HS-5 (cell line): ENCODE data around the gene ST8SIA1.

ENCODE experiments used
- DNase-seq: peaks from one replicate; pipeline ENCODE4 v3.0.0-alpha.2; 2012; ENCODE audit warnings: low read depth

The ST8SIA1 gene

GRCh38 chr12:22283006-22283506, 51.5 kb downstream of the ST8SIA1 start:
- peak; percentile 86 for DNase-seq

GRCh38 chr12:22282283-22282682, 52.2 kb downstream of the ST8SIA1 start:
- DNase-seq: peak; percentile 69

GRCh38 chr12:22276867-22277266, 57.6 kb downstream of the ST8SIA1 start:
- DNase-seq: no peak

- DNase-seq: no peak
Observed at GRCh38 chr12:22276313-22276712, 58.2 kb downstream of the ST8SIA1 start.

- peak; percentile 95 for DNase-seq
Observed at GRCh38 chr12:22275843-22276242, 58.7 kb downstream of the ST8SIA1 start.

- DNase-seq: no peak
Observed at GRCh38 chr12:22272335-22273151, 62.0 kb downstream of the ST8SIA1 start.

GRCh38 chr12:22271023-22271422, 63.5 kb downstream of the ST8SIA1 start:
- DNase-seq: peak; percentile 85

GRCh38 chr12:22268973-22269372, 65.5 kb downstream of the ST8SIA1 start:
- DNase-seq: no peak

GRCh38 chr12:22268406-22268805, 66.1 kb downstream of the ST8SIA1 start:
- no peak for DNase-seq

- DNase-seq: no peak
Observed at GRCh38 chr12:22266101-22266500, 68.4 kb downstream of the ST8SIA1 start.

- DNase-seq: no peak
Observed at GRCh38 chr12:22264380-22264779, 70.1 kb downstream of the ST8SIA1 start.

- DNase-seq: no peak
Observed at GRCh38 chr12:22262309-22262708, 72.2 kb downstream of the ST8SIA1 start.

- DNase-seq: no peak
Observed at GRCh38 chr12:22257100-22257499, 77.4 kb downstream of the ST8SIA1 start.

- DNase-seq: no peak
Observed at GRCh38 chr12:22256605-22257004, 77.9 kb downstream of the ST8SIA1 start.

- no peak for DNase-seq
Observed at GRCh38 chr12:22256041-22256441, 78.5 kb downstream of the ST8SIA1 start.

GRCh38 chr12:22255097-22255496, 79.4 kb downstream of the ST8SIA1 start:
- DNase-seq: no peak

- DNase-seq: no peak
Observed at GRCh38 chr12:22254478-22254877, 80.0 kb downstream of the ST8SIA1 start.

GRCh38 chr12:22252057-22252456, 82.5 kb downstream of the ST8SIA1 start:
- DNase-seq: no peak

- no peak for DNase-seq
Observed at GRCh38 chr12:22250762-22251161, 83.7 kb downstream of the ST8SIA1 start.

- no peak for DNase-seq
Observed at GRCh38 chr12:22248571-22249115, 85.9 kb downstream of the ST8SIA1 start.

- DNase-seq: no peak
Observed at GRCh38 chr12:22248121-22248520, 86.4 kb downstream of the ST8SIA1 start.

GRCh38 chr12:22246217-22246846, 88.2 kb downstream of the ST8SIA1 start:
- no peak for DNase-seq

GRCh38 chr12:22242726-22243125, 91.8 kb downstream of the ST8SIA1 start:
- no peak for DNase-seq
